Measurements from ENCODE around the gene ARHGAP19.

DNA sequence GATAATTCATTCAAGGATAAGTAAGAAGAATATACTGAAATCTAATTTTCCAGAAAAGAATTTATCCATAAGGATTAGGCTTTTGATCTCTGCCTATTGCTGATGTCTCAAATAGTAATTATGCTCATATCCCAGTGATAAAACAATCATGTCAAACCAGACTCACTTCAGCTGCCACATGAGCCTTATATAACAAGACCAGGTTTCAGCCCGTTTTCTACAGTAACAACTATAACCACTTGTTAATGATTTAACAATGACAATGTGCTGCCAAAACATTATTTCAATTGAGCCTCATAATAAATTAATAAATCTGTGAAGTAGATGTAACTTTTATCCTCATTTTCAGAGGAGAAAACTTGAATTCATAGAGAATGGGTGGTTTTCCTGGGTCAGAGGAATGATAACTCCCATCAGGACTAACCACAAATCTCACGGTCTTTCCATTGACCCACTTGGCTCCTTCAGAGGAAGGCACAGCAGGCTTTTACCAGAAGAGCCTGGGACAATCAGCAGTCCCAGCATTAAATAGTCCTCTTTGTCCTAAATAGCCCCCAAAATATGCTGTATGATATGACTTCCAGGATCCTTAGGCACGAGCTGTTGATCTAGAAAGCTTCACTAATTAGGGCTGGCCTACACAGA is 64.2 kb downstream of the ARHGAP19 start:
- TF ChIP-seq, protein P1, sequence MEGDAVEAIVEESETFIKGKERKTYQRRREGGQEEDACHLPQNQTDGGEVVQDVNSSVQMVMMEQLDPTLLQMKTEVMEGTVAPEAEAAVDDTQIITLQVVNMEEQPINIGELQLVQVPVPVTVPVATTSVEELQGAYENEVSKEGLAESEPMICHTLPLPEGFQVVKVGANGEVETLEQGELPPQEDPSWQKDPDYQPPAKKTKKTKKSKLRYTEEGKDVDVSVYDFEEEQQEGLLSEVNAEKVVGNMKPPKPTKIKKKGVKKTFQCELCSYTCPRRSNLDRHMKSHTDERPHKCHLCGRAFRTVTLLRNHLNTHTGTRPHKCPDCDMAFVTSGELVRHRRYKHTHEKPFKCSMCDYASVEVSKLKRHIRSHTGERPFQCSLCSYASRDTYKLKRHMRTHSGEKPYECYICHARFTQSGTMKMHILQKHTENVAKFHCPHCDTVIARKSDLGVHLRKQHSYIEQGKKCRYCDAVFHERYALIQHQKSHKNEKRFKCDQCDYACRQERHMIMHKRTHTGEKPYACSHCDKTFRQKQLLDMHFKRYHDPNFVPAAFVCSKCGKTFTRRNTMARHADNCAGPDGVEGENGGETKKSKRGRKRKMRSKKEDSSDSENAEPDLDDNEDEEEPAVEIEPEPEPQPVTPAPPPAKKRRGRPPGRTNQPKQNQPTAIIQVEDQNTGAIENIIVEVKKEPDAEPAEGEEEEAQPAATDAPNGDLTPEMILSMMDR (conservative IDR thresholded peaks at IDR 0.05; ENCODE audit: low read depth, low read length) = no peak
- TF ChIP-seq EZH2 (IDR thresholded peaks at IDR 0.05; ENCODE audit: borderline replicate concordance, low read depth, low read length, poor library complexity, severe bottlenecking) = no peak

Measured in A673 (cell line).